ENCODE data around the gene CACNG3.
"Not testable (repeated sequence)": the region's sequence is repeated elsewhere in the genome, so short reads cannot be mapped to it uniquely, and the experiment has no call there.

CACNG3 gene

DNA sequence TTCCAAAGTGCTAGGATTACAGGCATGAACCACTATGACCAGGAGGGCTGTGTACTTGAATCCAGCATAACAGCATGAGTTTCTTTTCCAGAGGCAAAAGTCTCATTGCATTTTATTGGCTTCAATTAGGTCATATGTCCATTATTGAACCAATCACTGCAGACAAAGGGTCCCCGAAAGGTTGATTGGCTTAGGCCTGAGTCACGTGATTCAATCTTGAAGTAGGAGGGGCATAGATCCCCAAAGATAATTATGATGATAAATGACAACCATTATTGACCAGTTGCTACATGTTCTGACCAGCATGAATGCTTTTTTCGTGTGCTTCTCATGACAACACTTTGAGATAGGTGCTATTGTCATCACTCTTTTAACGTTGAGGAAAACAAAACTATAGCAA is 25.3 kb downstream of the CACNG3 start:
- no peak for DNase-seq

DNA sequence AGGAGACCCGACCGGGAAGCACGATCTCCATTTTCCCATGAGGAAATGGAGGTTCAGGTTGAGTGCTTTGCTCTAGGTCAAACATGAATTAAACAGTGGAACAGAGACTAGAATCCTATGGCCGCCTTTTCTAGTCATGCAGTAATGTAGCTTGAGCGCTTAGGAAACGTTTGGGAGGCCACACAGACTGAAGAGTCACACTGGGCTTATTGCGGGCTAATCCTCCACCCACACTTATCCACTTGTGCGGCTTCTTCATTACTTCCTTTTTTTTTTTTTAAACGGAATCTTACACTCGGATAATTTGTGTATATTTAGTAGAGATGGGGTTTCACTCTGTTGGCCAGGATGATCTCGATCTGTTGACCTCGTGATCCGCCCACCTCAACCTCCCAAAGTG is 26.0 kb downstream of the CACNG3 start:
- DNase-seq, result no peak

DNA sequence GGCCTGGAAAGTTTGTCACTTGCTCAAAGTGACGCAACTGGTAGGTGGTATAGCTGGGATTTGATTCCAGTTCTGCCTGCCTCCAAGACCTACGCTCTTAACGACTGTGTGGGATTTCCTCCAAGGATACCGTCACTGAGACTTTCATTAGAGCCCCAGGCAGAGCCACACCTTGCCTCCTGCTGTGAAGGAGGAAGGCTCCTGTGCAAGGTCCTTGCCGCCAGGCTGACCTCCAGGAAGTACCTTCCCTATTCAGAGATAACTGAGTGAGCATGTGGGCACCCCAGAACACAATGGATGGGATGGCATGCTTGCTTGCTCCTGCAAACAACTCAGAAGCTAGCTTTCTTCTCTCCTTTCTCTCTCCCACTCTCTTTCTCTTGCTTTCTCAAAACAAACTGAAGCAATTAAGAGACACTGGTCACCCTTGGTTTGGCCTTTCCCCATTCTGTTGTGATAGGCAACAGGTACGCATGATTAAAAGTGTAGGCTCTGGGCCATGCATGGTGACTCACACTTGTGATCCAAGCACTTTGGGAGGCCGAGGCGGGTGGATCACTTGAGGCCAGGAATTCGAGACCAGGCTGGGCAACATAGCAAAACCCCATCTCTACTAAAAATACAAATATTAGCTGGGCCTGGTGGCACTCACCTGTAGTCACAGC is 30.7 kb downstream of the CACNG3 start:
- DNase-seq, result no peak

DNA sequence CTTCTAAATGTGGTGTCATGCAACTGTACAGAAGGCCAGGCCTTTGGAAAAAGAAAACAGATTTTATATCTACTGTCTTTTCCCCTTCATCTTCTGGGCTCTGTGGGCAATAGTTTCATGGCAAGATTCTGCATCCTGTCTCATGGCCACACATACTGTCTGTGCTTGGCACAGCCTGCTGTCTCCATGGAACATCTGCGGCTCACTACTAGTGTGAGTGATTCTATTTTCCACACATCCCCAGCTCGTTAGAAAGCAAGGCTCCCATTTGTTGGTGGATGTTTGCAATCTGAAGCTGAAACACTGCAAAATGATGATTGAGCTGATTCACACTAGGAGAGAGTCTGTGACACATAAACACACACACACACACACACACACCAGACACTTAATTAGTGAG is 32.4 kb downstream of the CACNG3 start:
- DNase-seq, result no peak

DNA sequence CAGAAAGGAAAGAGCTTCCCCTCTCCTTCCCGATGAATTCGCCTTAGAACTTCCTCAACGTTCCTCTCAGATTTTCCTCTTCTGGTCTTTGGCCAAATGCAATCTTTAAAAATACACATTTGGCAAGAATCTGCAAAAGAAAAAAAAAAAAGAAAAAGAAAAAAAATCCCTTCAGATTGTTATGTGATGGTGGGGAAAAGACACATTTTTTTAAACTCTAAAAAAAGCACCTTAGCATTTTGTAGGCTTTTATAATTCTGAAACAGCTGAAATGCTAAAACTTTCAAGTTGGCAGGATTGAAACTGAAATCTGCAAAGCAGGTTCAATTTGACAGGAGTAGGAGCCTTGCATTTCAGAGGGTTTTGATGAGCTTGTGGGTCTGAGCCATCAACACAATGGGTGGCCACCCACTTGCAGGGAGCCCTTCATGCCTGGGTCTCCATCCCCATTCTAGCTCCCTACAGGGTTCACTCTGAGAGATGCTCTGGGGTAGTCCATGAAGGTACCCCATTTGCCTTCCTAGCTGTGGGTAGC is 33.1 kb downstream of the CACNG3 start:
- no peak for DNase-seq

DNA sequence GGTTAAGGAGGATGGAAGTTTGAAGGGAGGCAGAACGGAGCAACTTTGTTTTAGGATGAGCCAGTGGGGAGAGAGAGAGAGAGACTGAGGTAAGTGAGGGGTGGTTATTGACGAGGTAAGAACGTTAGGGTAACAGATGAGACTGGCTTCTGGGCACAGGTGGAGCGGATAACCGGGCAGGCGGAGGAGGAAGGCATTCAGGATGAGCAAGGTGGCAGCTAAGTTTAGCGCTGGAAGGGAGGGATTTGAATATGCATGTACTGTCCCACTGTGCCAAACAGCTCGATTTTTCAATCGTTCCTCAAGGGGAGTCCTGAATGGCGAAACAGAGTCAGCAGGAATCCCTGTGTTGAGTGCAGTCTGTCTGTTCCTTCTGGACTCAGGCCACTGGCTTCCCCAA is 35.8 kb downstream of the CACNG3 start:
- no peak for DNase-seq

DNA sequence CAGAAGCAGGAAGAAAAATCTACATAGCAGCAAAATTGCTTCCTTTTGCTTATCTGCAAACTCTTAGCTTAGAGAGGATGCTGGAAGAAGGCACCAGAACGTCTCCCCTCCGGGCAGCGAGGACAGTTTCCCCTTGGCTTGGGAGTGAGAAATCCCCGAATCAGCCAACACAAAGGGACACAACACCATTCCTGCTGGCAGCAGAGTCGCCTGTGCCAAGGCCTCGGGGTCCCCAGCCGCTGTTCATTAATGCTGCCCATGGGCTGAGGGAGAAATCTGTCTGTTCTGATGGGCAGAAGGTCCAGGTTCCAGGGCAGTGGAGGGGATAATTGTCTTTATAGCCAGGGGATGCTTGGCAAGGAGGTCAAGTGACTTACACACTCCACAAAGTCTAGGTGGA is 38.0 kb downstream of the CACNG3 start:
- DNase-seq, result no peak

DNA sequence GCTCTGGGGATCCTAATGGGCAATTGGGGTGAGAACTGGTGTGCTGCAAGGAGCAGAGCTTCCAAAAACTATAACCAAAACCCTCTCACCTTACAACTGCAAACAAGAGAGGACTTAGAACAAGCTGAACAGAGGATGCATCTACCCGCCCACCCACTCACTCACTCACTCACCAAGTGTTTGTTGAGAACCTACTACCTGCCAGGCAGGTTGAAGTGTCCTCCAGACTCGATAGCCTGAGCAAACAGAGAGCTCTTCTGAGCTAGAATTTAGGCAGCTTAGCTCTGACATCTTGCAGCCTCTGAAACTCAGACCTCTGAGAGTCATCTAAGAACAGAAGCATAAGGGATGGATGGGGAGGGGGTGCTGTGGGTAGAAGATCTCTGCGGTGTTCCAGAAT is 41.2 kb downstream of the CACNG3 start:
- DNase-seq, result no peak

DNA sequence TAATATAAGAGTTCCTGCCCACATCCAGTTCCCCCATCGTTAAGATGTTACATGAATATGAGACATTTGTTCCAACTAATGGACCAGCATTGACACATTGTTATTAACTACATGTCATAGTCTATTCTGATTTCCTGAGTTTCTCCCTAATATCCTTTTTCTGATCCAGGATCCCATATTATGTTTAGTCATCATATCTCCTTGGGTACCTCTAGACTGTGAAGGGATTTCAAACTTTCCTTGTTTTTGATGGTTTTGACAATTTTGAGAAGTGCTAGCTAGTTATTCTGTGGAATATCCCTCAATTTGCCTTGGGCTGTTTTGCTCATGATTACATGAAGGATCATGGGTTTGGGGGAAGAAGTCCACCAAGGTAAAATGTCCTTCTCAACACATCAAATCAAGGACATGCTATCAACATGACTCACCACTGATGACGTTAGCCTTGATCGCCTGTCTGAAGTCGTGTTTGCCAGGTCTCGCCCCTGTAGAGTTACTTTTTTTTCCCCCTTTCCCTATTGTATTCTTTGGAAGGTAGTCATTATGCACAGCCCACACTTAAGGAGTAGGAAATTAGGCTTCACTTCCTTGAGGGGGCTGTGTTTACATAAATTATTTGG is 42.5 kb downstream of the CACNG3 start:
- no peak for DNase-seq

DNA sequence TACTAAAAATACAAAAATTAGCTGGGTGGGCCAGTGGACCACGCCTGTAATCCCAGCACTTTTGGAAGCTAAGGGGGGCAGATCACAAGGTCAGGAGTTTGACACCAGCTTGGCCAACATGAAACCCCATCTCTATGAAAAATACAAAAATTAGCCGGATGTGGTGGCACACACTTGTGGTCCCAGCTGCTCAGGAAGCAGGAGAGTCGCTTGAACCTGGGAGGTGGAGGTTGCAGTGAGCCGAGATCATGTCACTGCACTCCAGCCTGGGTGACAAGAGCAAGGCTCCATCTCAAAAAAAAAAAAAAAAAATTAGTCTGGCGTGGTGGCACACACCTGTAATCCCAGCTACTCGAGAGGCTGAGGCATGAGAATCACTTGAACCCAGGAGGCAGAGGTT is 44.6 kb downstream of the CACNG3 start:
- DNase-seq, result not testable (repeated sequence)

DNA sequence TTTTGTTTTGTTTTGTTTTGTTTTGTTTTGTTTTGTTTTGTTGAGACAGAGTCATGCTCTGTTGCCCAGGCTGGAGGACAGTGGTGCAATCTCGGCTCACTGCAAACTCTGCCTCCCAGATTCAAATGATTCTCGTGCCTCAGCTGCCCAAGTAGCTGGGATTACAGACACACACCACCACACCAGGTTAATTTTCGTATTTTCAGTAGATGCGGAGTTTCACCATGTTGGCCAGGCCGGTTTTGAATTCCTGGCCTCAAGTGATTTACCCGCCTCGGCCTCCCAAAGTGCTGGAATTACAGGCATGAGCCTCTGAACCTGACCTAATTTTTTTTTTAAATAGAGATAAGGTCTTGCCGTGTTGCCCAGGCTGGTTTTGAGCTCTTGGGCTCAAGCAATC is 46.5 kb downstream of the CACNG3 start:
- no peak for DNase-seq

DNA sequence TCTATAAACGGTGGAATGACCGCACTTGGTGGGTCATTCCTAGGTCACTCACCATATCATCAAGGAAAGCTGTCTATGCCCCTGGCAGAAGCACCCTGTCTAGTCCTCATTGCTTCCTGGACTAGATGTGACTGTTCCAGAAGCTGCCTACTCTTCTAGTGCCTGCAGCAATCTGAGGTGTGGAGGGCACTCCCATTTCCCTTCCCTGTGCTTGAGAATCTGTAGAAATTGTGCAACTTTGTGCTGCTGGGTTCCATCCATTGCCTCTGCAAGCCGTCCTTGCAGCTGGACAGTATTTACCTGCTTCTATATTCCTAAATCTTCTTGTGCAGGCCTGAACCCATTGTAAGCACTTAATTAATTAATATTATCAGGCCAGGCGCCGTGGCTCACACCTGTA is 52.1 kb downstream of the CACNG3 start:
- DNase-seq, result no peak

DNA sequence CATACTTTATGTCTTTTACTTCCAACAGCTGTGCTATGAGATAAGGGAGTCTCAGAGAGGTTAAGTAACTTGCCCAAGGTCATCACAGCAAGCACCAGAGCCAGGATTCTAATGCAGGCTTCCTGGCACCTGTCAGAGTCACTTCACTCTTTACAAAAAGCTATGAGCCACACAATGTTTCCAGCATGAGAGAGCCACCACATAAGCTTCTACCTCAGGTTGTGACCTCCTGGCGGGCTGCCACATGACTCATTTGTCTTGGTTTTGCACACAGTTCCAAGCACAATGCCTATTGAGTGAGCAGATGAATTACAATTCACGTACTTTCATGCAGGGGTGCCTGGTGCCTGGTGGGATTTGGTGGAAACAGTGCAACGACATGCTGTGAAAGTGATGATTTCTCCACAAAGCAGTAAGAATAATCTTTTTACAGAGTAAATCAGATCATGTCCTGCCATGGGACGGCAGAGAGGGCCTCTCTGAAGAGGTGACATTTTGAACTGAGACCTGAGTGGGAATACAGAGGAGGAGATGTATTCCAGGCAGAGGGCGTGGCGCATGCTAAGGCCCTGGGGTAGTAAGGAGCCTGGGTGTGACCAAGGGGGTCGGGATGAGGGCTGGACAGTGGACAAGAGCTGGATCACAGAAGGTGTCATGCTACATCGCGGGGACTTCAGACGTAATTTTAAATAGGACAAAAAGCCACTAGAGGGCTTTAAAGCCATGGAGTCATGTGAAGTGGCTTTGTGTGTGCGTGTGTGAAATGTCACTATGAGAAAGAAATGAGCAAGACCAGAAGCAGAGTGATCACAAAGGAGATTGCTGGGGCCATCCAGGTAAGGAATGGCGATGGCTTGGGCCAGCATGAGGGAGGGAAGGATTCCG is 53.4 kb downstream of the CACNG3 start:
- no peak for DNase-seq

DNA sequence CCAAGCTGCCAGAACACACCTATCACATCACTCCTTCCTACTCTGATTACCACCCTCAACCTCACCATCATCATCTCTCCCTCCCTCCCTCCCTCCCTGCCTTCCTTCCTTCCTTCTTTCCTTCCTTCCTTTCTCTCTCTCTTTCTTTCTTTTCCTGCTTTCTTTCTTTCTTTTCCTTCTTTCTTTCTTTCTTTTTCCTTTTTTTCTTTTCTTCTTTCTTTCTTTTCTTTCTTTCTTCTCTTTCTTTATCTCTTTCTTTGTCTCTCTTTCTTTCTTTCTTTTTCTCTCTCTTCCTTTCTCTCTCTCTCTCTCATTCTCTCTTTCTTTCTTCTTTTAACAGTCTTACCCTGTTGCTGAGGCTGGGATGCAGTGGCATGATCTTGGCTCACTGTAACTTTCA is 59.2 kb downstream of the CACNG3 start:
- DNase-seq, result no peak

DNA sequence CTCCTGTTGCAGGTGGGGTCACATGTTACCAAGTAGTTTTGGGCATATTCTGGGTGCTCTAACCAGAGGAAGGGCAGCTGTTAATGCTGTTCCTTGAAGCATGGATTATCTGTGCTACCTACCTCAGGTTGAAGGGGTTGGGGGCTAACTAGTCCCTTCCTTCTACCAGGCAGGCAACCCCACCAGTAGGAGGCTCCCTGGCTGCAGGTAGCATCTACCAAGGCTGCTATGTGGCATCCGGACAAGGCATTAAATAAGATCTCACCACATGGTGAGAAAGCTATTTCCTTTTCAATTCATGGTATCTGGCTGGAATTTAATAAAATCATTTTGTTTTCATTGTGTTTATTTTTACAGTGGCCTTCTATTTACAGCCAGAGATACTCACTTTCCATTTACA is 62.5 kb downstream of the CACNG3 start:
- no peak for DNase-seq

DNA sequence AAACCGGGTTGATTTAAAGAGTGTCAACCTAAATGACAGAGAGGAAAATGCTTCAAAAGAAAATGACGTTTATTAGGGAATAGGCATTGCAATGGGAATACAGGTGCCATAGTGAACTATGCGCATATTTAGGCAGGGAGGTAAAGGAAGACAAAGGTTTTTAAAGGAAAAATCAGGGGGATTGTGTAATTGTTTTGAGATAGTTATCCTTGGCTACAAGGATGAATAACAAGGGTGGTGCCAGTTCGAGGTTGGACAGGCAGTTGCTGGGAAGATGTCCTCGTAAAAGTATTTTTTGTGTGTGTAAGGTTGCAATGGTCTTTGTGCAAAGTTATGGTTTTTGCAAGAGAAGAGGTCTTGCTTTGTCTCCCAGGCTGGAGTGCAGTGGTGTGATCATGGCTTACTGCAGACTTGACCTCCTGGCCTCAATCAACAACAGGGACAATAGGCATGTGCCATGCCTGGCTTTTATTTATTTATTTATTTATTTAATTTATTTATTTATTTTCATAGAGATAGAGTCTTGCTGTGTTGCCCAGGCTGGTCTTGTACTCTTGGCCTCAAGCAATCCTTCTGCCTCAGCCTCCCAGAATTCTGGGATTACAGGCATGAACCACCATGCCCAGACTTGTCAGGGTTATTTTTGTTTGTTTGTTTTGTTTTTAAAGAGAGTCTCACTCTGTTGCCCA is 63.1 kb downstream of the CACNG3 start:
- DNase-seq, result no peak

DNA sequence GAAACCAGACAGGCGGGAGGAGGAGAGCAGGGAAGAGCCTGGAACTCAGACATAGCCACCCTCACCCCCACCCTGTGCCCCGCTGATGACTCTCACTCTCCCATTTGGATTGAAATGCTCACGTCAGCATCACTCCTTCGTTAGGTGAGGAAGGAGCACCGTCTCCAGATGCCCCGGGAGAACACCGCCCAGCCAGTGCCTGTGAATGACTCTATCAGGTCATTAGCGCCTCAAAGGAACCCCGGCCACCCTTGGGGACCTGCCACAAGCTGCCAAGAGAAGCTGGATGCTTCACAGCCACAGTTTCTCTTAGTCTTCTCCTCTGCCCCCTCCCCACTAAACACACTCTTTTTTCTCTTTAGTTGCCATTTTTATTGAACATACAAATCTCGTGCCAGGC is 66.0 kb downstream of the CACNG3 start:
- DNase-seq, result no peak

DNA sequence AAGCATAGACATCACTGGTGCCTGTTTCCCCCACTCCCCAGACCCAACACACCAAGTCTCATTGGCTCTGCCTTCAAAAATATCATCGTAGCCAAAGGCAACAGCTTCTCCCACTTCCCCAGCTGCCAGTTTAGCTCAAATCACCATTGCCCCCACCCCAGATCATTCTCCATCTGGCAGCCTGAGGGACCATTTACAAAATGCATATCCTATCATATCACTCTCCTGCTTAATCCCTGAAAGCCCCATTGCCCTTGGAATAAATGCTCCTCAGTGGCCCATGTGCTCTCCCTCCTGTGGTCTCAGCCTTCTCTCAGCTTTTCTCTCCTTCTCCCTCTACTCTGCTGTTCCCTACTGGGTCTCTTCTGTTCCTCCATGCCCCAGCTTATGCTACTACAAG is 68.3 kb downstream of the CACNG3 start:
- no peak for DNase-seq

DNA sequence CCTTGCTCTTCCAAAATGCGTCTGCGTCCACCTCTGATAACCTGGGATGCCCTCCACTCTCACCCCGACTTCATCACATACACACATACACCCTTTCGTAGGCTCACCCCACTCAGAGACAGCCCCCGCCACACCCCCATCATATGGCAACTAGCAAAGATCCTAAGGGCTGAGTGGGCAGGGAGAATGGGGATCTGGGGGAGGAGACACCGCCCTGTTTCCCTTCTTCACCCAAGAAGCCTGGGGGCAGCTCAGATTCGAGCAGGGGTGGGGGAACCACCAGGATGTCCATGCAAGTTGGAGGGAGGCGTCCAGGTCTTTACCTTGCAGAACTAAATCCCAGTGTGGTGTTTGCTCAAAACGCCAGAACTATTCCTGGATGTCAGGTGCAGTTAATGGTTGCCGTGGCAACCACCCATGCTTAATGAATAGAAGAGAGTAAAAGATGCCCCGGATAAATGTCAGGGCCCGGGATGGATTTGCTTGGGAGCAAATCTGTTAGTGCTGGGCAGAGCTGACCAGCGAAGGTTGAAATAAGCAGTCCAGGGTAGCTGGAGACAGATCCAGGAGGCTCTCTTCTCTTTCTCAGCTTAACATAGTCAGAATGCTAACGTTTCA is 72.8 kb downstream of the CACNG3 start:
- no peak for DNase-seq

DNA sequence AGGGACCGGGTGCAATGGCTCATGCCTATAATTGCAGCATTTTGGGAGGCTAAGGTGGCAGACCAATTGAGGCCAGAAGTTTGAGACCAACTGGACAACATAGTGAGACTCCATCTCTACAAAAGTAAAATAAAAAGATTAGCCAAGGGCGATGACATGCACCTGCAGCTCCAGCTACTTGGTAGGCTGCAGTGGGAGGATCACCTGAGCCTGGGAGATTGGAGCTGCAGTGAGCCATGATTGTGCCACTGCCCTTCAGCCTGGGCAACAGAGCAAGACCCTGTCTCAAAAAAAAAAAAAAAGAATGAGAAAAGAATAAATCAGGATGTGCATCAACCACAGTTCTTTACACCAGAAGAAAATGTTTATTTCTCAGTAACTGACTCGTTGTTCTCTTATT is 76.0 kb downstream of the CACNG3 start:
- DNase-seq, result no peak

DNA sequence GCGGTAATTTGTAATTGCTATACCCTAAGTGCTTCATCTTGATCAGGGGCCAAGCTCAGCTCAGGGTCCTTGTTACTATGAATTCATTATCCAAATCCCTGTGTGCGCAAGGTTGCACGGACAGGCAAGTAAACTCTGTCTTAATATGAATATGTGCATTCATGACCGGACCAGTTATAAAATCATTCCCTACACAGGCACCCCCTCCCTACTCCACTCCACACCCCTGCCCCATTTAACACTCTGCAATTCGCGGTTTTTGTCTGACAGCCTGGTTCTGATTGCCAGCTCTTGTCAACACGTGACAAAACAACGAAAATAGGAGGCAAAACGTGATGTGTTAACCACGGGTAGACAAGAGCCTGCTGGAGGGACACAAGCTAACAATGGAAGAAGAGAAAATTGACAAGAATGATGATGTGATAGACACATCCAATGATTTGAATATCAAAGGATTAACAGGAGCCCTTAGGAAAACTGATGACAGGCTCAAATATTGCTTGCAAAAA is 76.5 kb downstream of the CACNG3 start:
- no peak for DNase-seq

DNA sequence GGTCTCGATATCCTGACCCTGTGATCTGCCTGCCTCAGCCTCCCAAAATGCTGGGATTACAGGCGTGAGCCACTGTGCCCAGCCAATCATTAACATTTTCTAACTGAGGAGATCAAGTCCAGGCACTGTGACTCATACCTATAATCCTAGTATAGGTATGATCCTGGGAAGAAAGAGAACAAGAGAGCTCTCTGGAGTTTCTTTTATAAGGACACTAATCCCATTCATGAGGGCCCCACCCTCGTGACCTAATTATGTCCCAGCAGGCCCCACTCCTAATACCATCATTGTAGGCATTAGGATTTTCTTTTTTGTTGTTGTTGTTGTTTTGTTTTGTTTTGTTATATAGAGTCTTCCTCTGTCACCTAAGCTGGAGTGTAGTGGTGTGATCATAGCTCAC is 80.4 kb downstream of the CACNG3 start:
- DNase-seq, result no peak

DNA sequence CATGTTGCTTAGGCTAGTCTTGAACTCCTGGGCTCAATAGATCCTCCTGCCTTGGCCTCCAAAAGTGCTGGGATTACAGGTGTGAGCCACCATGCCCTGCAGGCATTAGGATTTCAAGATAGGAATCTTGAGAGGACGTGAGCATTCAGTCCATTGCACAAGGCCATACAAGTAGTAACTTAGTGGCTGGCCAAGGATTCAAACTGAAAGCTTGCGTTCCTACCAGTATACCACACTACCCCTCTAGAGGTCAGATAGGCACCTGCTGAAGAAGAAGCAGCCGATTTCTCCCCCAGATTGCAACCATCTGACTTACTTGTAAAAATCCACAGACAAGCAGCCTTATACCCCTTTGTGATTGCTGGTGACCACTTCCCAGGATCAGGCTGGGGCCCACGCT is 80.9 kb downstream of the CACNG3 start:
- no peak for DNase-seq
